ENCODE measurements around the gene LTBP3.
A peak's percentile ranks its signal among the peaks of the same experiment; 100 is the strongest.

Gene LTBP3

GRCh38 chr11:65585396-65586246 lies 27.5 kb upstream of the LTBP3 start:
- DNase-seq: no peak

GRCh38 chr11:65584723-65585171 lies 26.6 kb upstream of the LTBP3 start:
- DNase-seq: no peak

- DNase-seq: no peak
Observed at GRCh38 chr11:65584106-65584505, 25.9 kb upstream of the LTBP3 start.

- no peak for DNase-seq
Observed at GRCh38 chr11:65583589-65583988, 25.4 kb upstream of the LTBP3 start.

GRCh38 chr11:65581928-65582327 lies 23.8 kb upstream of the LTBP3 start:
- DNase-seq: no peak

GRCh38 chr11:65580756-65581155 lies 22.6 kb upstream of the LTBP3 start:
- DNase-seq: no peak

- DNase-seq: no peak
Observed at GRCh38 chr11:65580031-65580692, 22.0 kb upstream of the LTBP3 start.

- DNase-seq: no peak
Observed at GRCh38 chr11:65579291-65579690, 21.1 kb upstream of the LTBP3 start.

GRCh38 chr11:65578667-65579066 lies 20.5 kb upstream of the LTBP3 start:
- no peak for DNase-seq

- DNase-seq: no peak
Observed at GRCh38 chr11:65578134-65578533, 20.0 kb upstream of the LTBP3 start.

GRCh38 chr11:65577756-65578109 lies 19.6 kb upstream of the LTBP3 start:
- no peak for DNase-seq

GRCh38 chr11:65576867-65577755 lies 19.0 kb upstream of the LTBP3 start:
- peak; percentile 80 for DNase-seq

GRCh38 chr11:65576232-65576866 lies 18.2 kb upstream of the LTBP3 start:
- DNase-seq: no peak

GRCh38 chr11:65575568-65576231 lies 17.5 kb upstream of the LTBP3 start, which contains the start of gene EHBP1L1:
EHBP1L1 (plus strand) TSS chr11:65576053; CDS start chr11:65576303, 250 bp downstream.
- DNase-seq: peak; percentile 80

GRCh38 chr11:65574811-65575567 lies 16.8 kb upstream of the LTBP3 start:
- no peak for DNase-seq

- peak; percentile 97 for DNase-seq
Observed at GRCh38 chr11:65574109-65574810, 16.1 kb upstream of the LTBP3 start.

- DNase-seq: peak; percentile 47
Observed at GRCh38 chr11:65573391-65574079, 15.4 kb upstream of the LTBP3 start.

- peak; percentile 95 for DNase-seq
Observed at GRCh38 chr11:65572356-65573051, 14.3 kb upstream of the LTBP3 start, which contains the start of gene FAM89B. FAM89B (plus strand) TSS chr11:65572538; CDS start chr11:65572670, 132 bp downstream.

GRCh38 chr11:65571940-65572339 lies 13.8 kb upstream of the LTBP3 start:
- DNase-seq: no peak
